ENCODE measurements around the gene SEC61A1.

GRCh38 chr3:128082546-128082945 lies 30.3 kb downstream of the SEC61A1 start:
- TF ChIP-seq POLR2A (IDR thresholded peaks at IDR 0.05; ENCODE audit: low read depth, low read length) (no peak), POLR2AphosphoS5 (IDR thresholded peaks at IDR 0.05; ENCODE audit: low read depth, low read length) (no peak)

Measured in GM12892 (cell line).